SU-DHL-6 (cell line): ENCODE data around the gene C5AR2.

Experiments used
- EZH2phosphoT487 ChIP-seq: fragments of 200-600 bp; sonication (generic), shearing (Covaris generic); conservative IDR thresholded peaks from 2 replicates; pipeline ENCODE4 v1.6.1; 2018; ENCODE audit warnings: mild to moderate bottlenecking, antibody characterized with exemption, low read length, moderate library complexity, mixed read lengths
- TF ChIP-seq, protein P1 (sequence below): fragments of 200-600 bp; sonication (generic); IDR thresholded peaks from one replicate; pipeline ENCODE4 v1.5.1; 2017; ENCODE audit warnings: antibody characterized with exemption, mild to moderate bottlenecking, low read length, moderate library complexity; ENCODE audit not compliant: insufficient read depth, poor library complexity, severe bottlenecking

DNA sequence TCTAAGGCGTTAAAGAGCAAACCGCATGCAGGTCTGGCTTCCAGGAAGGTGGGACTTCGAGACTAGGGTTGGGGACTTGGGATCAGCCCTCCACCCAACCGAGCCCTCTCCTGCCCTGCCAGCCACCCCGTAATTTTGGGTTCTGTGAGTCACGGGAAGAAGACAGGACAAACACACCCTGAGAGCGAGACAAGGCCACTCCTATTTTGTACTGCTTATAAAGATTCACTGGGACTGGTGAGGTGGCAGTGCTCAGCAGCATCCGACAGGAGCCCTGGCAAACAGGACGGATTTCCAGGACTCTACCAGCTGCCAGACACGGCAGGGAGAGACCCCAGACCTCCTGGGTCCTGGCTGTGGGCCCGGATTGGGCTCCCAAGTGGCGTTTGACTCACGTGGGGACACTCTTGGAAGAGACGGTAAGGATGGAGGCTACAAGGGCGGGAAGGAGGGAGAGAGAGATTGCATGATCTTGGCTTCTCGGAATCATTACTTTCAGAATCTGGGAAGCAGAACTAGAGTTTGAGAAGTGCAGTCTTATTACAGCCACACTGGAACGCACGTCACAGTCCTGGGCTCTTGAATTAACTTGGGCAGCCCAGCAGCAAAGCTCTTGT, at the start of gene C5AR2:
- TF ChIP-seq, protein P1, sequence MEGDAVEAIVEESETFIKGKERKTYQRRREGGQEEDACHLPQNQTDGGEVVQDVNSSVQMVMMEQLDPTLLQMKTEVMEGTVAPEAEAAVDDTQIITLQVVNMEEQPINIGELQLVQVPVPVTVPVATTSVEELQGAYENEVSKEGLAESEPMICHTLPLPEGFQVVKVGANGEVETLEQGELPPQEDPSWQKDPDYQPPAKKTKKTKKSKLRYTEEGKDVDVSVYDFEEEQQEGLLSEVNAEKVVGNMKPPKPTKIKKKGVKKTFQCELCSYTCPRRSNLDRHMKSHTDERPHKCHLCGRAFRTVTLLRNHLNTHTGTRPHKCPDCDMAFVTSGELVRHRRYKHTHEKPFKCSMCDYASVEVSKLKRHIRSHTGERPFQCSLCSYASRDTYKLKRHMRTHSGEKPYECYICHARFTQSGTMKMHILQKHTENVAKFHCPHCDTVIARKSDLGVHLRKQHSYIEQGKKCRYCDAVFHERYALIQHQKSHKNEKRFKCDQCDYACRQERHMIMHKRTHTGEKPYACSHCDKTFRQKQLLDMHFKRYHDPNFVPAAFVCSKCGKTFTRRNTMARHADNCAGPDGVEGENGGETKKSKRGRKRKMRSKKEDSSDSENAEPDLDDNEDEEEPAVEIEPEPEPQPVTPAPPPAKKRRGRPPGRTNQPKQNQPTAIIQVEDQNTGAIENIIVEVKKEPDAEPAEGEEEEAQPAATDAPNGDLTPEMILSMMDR = no peak
- no peak for TF ChIP-seq EZH2phosphoT487
